Fibroblast of skin of right biceps (primary cell): ENCODE measurements around the gene PNMA8C.

ENCODE experiments used
- DNase-seq: peaks from one replicate; pipeline ENCODE4 v3.0.0-alpha.2; 2013

PNMA8C gene

DNA sequence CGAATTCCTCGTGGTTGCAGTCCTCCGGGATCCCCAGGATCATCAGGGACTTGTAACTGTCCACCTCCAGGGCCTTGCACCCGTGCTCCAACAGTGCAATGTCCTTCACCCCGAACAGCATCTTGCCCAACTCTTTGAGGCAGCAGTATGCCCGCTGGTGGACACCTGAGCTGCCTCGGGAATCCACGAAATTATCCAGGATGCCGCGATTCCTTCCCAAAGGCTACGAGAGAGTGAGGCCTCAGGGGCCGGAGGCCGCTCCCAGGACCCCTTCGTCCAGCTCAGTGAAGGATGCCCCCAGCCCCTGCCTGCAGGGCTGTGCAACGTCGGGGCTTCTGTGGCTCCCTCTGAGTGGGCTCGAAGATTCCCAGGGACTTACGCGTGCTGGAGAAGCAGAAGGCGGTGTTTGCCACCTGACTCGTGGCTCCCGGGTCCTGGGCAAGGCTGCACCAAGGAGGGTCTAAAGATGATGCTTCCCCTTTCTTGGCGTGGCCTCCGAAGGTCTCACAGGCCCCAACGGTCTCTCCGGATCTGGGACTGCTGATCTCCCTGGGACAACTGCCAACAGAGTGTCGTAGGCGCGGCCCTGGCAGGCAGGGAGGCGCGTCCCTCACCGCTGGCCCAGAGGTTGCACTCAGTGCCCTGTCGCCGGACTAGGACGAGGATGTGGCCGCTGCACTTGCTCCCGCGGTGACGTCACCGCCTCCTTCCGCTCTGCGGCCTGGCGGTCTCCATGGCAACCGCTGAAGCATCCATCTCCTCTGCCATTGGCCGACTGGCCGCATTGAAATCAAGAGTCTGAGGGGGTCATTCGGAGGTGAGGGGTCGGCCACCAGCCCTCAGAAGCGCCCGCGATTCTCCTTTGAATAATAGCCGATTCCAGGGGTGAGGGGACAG, at the start of gene PNMA8C:
PNMA8C (minus strand) TSS at position 698 of the 897 bp plus-strand sequence; CDS start at position 121, 577 bp downstream.
- DNase-seq: peak; percentile 63

DNA sequence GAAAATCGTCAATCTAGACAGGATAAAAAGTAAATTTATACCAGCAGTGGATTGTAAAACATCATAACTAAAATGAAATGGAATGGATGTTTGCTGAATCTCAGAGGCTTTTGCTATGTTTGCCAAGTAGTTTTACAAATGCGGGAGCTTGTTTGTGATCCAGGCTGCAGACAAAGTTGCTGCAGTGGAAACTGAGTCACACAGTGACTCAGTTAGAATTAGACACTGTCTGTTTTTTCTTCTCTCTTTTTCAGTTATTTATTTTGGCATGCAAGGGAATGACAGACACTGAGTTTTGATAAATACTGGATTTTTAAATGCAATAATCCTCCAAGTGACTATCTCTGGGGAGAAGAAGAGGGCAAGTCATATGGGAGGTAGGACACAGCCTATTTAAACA, 47.2 kb upstream of the PNMA8C start:
- DNase-seq: peak; percentile 45

DNA sequence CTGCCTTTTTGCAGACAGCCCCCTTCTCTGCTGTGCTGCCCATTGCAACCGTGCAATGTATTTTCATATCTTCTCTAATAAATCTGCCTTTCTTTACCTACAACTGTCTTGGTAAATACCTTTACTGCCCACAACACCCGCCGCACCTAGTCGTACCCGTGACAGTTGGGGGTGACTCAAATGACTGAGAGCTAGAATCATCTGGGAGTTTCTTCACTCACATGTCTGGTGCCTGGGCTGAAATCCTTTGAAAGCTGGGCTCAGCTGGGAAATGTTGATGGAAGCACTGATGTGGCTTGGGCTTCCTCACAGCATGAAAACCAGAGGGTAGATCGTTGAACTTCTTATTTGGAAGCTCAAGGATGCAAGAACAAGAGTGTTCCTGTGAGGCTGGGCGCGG, 45.5 kb upstream of the PNMA8C start:
- no peak for DNase-seq

DNA sequence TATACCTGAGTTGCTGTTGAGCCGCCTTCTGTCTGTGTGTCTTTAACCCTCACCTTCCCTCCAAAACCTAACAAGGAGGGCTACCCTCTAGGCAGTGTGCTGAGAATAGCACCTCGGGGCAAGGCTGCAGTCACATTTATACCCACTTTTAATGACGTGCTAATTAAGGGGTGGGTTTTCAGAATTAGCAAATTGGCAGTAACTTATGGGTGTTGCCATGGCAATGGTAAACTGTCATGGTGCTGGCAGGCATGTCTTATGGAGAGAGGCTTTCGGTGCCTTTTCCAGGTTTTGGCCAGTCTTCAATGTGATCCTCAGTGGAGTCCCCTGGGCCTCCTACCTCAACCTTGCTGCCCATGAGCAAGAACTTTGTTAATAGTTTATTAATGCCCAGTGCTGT, 43.9 kb upstream of the PNMA8C start:
- DNase-seq: no peak

DNA sequence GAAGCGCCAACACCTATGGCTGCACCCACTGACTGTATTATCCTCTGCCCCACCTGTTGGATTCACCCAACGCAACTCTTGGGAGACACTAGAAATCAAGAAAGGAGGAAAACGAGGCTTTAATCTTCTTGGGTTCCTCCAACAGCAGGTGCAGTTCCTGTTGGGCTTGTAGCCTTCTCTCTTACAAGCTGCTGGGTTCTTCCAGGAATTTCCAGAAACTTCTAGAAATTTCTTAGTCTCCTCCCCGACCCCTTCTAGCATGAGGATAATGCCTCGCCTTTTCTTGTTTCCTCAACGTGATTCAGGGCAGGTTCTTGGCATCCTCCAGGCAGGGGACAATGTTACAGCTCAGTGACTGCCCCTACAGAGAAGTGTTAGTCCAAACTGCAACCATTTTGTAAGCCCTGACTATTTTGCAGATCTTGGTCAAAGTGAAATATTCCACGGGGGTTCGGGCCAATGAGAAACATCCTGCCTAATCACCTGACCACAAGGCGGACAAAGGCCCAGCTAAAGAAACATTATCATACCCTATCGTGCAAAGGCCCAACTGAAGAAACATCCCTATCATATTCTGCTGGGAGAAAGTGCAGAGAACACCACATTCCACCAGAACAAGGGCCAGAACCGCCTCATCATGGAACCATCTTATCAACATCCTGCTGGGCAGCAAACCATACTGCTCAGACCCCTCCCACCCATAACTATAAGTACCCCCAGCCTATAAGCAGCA, 43.2 kb upstream of the PNMA8C start:
- no peak for DNase-seq

DNA sequence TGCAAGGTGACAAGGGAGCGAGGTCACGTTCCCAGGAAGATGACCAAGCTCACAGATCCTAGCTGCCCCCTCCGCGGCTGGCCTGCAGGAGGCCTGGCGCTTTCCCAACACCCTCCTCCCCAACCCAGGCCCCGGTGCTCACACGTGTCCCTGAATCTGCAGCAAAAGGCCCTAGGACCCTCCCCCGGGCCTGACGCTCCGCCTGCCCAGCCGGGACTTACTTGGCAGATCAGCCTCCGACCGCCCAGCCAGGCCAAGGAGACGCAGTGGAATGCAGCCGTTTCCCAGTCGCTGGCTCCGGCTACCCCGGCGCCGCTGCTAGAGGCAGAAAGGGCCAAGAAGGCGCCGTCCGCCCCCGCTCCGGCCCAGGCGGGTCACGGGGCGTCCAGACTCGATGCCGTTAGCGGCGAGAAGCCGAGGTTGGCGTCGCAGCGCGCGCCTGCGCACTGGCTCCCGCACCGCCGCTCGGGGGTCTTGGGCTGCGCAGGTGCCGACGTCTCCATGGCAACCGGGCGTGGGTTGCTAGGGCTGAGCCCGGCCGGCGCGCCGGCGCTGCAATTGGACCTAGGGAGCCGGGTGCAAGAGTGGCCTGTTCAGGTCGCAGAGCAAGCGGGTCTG, 42.5 kb upstream of the PNMA8C start, which contains the start of gene PNMA8A:
PNMA8A (minus strand) TSS at position 448 of the 618 bp plus-strand sequence. CDS start 528 bp downstream, outside the sequence.
- DNase-seq: peak; percentile 78

DNA sequence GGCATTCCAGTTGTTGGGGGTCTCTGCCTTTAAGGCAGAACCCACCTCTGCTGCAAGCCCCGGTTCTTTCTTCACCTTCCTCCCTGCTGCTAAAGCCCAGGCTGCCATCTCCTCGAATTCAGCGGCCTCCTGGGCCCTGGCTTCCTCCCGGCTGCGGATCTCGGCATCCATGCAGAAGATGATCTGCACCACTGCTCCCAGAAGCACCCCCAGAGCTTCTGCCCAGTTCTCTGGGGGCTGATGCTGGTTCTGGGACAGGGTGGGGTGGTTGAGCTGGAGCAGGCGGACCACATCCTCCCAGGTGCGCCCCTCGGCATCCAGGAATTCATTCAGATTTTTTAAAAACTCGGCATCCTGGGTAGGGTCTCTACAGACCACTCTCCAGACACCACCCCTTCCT, 41.6 kb upstream of the PNMA8C start:
- no peak for DNase-seq

DNA sequence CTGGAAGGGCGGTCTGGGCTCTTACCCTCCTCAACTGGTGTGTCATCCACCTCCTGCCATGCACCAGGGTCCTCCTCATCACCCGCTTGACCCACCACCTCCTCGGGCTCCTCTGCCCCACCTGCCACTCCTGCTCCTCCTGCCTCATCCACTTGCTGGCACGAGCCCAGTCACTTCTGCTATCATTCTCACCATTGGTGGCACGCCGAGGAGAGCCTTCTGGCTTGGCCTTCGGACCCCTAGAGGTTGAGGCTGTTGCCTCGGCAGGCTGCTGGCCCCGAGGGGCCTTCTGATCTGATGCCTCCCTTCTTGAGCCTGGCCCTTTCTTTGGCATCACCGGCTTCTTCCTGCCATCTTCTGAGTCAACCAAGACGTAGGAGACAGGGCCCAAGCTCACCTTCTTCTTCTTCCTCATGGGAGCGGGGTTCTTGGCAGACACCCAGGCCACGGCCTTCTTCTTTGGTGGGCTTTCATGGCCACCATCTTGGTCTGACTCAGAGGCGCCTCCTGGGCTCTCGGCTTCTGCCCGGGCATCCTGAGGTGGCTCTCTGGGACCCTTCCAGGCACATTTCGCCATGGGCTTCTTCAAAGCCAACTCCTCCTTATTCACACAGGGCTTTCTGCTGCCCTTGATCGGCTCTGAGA, 40.9 kb upstream of the PNMA8C start:
- DNase-seq: no peak

DNA sequence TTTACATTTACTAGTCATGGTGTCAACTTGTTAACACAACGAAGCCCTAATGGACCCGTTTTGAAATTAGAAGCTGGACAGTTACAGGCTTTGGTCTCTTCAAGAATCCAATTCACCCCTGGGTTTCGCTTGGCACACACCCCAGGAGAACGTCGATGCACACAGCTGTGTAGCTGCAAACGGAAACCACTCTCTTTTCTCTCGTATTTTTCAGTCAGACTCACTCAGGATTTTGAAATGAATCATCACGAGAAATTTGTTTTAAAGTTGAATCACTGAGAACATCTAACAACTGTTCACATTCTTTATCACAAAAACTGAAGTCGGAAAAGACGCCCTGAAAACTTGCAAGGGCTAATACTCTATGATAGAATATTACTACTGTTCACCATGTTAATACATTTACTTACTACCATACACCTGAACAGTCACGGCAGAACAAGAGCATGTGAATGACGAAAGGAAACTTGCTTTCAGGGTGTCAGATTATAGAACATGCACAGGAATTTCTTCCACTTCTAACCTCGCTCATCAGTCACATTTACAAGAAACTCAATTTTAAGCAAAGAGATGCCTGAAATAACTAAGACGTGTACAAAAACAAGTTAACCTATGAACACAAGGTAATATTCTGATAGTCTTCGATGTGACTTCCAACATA, 37.9 kb upstream of the PNMA8C start:
- peak; percentile 88 for DNase-seq

DNA sequence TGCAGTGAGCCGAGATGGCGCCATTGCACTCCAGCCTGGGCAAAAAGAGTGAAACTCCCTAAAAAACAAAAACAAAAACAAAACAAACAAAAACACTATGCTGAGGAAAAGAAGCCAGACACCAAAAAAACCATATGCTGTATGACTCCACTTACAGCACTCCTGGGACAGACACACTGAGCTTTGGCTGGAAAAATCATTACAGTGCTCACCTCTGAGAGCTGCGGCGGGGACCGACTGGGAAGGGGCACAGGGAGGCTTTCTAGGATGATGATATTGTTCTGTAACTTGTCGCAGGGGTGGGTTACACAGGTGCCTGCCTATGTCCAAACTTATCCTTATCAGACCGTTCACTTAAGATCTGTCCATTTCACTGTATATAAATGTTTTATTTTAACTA, 34.8 kb upstream of the PNMA8C start:
- no peak for DNase-seq

DNA sequence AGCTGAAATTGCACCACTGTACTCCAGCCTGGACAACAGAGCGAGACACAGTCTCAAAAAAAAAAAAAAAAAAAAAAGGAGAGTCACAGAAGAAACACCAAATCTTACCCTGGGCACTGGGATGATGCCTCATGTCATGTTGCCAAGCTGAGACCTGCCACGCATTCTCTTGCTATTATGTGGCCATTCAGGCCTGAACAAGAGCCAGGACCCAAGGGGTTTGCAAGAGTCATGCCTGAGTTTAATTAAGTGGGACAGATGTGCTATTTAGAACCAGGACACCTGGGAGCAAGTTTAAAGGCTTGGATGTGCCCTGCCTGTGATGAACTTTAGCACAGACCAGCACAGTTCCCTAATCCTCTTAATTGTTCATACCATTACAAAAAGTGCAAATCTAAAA, 32.8 kb upstream of the PNMA8C start:
- DNase-seq: no peak

DNA sequence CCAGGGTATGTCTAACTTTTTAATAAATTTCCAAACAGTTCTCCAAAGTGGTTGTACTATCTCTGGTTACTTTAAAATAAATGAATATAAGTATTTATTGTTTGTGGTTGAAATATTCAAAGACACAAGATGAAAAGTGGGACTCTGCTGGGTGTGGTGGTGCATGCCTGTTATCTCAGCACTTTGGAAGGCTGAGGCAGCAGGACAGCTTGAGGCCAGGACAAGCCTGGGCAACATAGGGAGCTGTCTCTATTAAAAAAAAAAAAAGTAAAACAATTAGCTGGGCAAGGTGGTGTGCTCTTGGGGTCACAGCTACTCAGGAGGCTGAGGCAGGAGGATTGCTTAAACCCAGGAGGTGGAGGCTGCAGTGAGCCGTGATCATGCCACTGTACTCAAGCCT, 32.2 kb upstream of the PNMA8C start:
- DNase-seq: no peak

DNA sequence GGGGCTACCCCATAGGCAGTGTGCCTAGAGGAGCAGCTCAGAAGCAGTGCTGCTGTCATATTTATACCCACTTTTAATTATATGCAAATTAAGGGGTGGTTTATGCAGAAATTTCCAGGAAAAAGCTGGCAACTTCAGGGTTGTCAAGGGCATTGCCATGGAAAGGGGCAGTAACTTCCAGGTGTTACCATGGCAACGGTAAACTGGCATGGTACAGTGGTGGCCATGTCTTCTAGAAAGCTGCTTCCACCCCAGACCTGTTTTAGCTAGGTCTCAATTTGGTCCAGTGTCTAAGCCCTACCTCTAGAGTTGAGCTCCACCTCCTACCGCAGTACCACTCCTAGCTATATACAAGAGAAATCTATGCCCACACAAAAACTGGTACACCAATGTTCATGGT, 31.3 kb upstream of the PNMA8C start:
- DNase-seq: no peak

DNA sequence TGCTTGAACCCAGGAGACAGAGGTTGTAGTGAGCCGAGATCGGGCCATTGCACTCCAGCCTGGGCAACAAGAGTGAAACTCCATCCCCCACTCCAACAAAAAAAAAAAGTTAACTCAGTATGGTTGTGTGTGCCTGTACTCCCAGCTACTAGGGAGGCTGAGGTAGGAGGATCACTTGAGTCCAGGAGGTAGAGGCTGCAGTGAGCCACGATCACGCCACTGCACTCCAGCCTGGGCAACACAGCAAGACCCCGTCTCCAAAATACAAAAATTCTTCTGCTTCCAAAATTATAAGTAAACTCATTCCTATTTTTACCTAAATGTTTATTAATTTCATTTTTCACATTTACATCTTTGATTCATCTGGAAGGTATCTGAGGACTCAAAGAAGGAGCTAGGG, 28.2 kb upstream of the PNMA8C start:
- no peak for DNase-seq

DNA sequence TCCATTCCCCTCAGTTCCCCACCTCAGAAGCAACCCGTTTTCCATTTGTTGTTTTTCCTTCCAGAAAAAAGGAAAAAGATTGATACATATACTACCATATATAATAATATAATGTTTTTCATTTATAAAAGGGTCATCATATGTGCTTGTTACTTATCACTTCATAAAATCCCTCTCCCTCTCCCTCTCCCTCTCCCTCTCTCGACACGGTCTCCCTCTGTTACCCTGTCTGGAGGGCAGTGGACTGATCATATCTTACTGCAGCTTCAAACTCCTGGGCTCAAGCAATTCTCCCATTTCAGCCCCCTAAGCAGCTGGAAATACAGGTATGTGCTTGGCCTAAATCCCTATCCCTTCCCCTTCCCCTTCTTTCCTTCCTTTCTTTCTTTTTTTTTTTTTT, 25.5 kb upstream of the PNMA8C start:
- DNase-seq: no peak

DNA sequence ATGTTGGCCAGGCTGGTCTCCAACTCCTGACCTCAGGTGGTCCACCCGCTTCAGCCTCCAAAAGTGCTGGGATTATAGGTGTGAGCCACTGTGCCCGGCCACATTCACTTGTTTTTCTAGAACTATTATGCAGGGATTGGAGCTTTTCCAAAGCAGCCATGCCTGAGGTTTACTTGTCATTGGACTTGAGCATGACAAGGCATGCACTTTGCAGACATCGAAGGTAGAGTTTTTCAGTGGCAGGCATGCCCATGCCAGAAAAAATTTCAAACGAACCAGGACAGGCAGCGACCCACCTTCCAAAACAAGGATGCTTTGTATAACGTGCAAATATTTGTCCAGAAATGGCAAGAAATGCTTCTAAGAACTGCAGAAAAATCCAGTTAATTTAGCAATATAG, 24.9 kb upstream of the PNMA8C start:
- no peak for DNase-seq

DNA sequence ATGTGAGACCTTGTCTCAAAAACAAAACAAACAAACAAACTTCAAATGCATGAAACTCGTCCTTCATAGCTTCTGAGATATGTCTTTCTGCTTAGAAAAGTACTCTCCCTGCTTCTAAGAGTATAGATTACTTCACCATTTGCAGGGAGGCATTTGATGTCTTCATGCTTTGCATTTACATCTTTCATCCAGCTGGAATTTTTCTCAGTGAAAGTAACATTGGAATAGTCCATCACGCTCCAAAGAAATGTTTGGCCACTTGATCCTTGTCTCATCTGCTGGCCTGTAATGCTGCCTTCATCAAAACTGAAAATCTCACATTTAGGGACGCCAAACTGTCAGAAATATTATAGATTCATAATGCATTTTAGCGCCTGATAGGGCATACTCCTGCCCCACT, 23.4 kb upstream of the PNMA8C start:
- DNase-seq: no peak

DNA sequence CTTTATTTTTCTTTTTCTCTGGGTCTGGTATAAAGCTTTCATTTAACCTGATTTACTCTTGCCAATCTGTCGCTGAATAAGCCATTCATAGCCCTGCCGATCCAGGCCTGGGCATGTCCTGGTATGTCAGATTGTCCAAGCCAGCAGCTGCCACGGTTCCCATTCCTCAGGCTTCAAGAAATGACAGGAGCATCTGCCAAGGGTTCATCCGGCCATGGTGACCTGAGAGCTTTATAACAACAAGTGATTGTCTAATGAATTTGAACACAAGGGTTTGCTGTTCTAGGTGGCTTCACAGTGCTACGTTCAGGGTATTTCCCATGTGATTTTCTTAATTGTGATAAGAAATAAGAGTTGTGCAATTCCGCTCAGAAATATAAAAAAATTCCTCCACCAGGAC, 22.6 kb upstream of the PNMA8C start:
- no peak for DNase-seq

DNA sequence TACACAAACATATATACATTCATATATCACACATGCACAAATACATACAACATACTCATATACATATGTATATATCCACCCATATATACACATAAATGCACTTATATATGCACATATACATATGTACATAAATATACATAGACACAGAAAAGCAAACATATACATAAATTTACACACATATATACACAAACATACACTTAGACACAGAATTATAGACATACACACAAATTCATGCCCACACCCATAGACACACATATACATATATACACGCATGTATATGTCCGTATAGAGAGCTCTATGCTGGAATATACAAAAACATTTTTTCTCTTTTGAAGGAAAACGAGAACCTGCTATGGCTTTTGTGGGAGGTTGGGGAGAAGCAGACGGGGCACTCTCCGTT, 22.0 kb upstream of the PNMA8C start:
- no peak for DNase-seq

DNA sequence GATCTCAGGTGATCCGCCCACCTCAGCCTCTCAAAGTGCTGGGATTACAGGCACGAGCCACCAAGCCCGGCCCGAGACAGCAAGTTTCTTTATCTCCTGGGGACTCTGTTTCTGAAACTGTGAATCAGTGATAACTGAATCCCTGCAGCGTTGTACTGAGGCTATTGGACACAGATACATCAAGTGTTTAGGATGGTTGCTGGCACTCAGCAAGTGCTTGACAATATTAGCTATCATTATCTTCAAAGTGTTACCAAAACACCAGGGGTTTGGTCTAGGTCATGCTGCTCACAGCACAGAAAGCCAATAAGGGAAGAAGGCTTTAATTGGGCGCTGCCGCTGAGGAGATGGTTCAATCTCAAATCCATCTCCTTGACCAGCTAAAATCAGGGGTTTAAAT, 20.5 kb upstream of the PNMA8C start:
- DNase-seq: no peak

DNA sequence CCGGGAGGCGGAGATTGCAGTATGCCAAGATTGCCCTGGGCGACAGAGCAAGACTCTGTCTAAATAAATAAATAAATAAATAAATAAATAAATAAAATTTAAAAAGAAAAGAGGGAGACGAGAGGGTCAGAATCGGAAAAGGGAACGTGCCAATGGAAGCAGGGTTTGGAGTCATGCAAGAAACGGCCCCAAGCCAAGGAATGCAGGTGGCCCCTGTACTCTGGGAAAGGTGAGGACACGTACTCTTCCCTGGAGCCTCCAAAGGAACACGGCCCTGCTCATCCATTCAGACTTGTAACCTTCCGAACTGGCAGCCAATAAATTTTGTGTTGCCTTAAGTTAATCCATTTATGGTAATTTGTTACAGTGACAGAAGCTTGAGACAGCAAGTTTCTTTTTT, 19.9 kb upstream of the PNMA8C start:
- DNase-seq: no peak

DNA sequence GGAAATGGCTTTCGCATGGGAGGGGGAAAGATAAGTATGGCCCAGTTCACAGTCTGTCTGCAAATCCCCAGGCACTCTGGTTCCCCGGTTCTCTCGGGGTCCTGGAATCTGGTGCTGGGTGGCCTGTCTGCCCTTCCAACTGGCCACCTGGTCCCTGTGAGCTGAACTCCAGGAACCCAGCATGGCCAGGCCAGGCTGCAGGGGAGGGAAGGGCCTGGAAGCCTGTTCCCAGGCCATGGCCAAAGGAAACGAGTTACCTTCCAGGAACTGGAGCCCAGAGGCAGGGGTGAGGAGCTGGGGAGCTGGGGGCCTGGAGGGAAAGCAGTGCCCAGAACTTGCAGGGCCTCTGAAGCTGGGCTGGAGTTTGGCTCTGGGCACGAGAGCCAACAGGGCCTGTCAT, 19.1 kb upstream of the PNMA8C start:
- DNase-seq: no peak

DNA sequence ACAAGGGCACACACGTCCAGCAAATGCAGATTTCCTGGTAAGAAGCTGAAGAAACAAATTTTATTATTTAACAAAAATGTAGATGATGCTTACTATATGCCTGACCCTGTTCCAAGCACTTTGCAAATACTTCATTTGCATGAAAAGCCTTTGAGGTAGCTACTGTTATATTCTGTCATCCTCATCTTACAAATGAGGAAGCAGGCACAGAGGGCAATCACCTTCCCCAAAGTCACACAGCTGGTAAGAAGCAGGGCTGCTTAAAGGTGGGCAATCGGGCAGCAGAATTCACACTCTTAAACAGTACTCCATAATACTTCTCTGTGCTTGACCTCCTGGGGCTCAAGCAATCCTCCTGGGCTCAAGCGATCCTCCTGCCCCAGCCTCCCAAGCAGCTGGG, 18.3 kb upstream of the PNMA8C start:
- no peak for DNase-seq
